ENCODE results near the gene OCA2.
"Not testable (repeated sequence)": the region's sequence is repeated elsewhere in the genome, so short reads cannot be mapped to it uniquely, and the experiment has no call there.

DNA sequence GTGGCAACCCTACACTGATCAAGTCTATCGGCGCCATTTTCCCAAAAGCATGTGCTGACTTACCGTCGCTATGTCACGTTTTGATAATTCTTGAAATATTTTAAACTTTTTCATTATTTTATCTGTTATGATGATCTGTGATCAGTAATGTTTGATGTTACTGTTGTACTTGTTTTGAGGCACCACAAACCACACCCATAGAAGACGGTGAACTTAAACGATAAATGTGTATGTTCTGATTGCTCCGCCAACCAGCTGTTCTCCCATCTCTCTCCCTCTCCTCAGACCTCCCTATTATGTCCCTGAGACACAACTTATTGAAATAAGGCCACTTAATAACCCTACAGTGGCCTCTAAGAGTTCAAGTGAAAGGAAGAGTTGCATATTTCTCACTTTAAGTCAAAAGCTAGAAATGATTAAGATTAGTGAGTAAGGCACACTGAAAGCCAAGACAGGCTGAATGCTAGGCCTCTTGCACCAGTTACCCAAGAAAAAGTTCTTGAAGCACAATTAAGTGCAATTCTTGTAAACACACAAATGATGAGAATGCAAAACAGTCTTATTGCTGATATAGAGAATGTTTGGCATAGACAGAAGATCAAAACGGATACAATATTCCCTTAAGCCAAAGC is 38.4 kb upstream of the OCA2 start:
- TF ChIP-seq CTCF (conservative IDR thresholded peaks at IDR 0.05; ENCODE audit: low read length); EZH2phosphoT487 (IDR thresholded peaks at IDR 0.05; ENCODE audit: borderline replicate concordance): not testable (repeated sequence)

Measured in Loucy (cell line).